Measurements from ENCODE around the gene ZSWIM4.

DNA sequence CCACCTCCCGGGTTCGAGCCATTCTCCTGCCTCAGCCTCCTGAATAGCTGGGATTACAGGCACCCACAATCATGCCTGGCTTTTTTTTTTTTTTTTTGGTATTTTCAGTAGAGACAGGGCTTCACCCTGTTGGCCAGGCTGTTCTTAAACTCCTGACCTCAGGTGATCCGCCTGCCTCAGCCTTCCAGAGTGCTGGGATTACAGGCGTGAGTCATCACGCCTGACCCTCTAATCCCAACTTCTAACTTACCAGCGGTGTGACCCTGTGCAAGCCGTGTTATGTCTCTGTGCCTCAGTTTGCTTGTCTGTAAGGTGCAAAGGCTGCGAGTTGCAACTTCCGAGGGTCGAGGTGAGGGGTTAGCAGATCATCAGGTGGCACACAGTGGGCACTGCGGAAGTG is 17.3 kb downstream of the ZSWIM4 start:
- TF ChIP-seq POLR2A (IDR thresholded peaks at IDR 0.05; ENCODE audit: low read length) (no peak), GATA1 (IDR thresholded peaks at IDR 0.05; ENCODE audit: low read depth, low read length) (no peak)
